Type B pancreatic cell (in vitro differentiated cells): ENCODE results near the gene CCDC171. TPM values are rescaled to one million over a fixed set of nuclear protein-coding genes. Genes with fewer than 3 reads are reported as not detected.
"Not testable (repeated sequence)": the region's sequence is repeated elsewhere in the genome, so short reads cannot be mapped to it uniquely, and the experiment has no call there.

ENCODE experiments used
- DNase-seq: peaks from one replicate; pipeline ENCODE4 v3.0.0; 2021; ENCODE audit warnings: mixed read lengths; ENCODE audit not compliant: unreplicated experiment; ENCODE audit errors: extremely low spot score
- H3K27ac Mint-ChIP-seq: 2 replicates; pipeline ENCODE4 v1.8.0; 2021; ENCODE audit warnings: mild to moderate bottlenecking, mixed read lengths
- H3K27me3 Mint-ChIP-seq: 2 replicates; pipeline ENCODE4 v1.8.0; 2021; ENCODE audit warnings: mixed read lengths
- H3K36me3 Mint-ChIP-seq: 2 replicates; pipeline ENCODE4 v1.8.0; 2021; ENCODE audit warnings: mixed read lengths
- H3K4me1 Mint-ChIP-seq: one replicate; pipeline ENCODE4 v1.8.0; 2021; ENCODE audit warnings: mixed read lengths; ENCODE audit not compliant: unreplicated experiment
- H3K4me3 Mint-ChIP-seq: 2 replicates; pipeline ENCODE4 v1.8.0; 2021; ENCODE audit warnings: mild to moderate bottlenecking, mixed read lengths
- H3K9me3 Mint-ChIP-seq: 2 replicates; pipeline ENCODE4 v1.8.0; 2021; ENCODE audit warnings: mixed read lengths
- total RNA-seq: library from RNA; stranded (reverse); gene quantifications from 2 replicates; pipeline ENCODE4 v1.2.1, GENCODE V29; 2021; ENCODE audit warnings: low replicate concordance
- TF ChIP-seq, protein P1 (sequence below): fragments of 200-600 bp; sonication (generic); conservative IDR thresholded peaks from 2 replicates; pipeline ENCODE4 v1.5.0; 2021; ENCODE audit warnings: antibody characterized with exemption, mild to moderate bottlenecking

The CCDC171 gene
- total RNA-seq, 1 donor from 2014 or later, result 7.4 TPM

DNA sequence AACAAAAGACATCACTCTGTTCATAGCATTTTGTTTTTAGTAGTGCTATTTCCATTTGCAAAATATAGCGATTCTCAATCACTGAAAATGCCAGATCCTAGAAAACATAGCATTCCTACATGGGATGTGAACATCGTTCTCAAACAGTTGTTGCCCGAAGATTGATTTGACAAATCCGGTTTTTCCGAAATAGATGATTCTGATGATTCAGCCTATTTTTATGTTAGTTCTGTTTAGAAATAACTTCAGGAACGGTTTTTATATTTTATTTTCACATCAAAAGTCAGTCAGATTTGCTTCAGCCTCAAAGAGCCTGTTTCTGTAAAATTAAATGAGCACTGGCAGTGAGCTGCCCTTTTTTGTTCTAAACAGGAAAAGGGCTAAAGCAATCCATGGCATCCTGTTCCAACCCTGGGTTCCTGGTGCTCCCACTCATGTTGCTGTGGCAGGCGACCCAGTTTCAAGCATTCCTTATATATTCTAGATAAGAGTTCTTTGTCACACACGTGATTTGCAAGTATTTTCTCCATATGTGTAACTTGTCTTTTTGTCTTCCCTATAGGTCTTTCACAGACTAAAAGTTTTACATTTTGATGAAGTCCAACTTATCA is 27.9 kb upstream of the CCDC171 start:
- no peak for DNase-seq
- Mint-ChIP-seq H3K9me3 (no peaks in the 10 kb centered on the region), H3K27ac (no peak overlapping the region), H3K36me3 (no peaks in the 10 kb centered on the region), H3K4me3 (no peak overlapping the region), H3K27me3 (no peaks in the 10 kb centered on the region), H3K4me1 (no peaks in the 10 kb centered on the region)
- TF ChIP-seq, protein P1, sequence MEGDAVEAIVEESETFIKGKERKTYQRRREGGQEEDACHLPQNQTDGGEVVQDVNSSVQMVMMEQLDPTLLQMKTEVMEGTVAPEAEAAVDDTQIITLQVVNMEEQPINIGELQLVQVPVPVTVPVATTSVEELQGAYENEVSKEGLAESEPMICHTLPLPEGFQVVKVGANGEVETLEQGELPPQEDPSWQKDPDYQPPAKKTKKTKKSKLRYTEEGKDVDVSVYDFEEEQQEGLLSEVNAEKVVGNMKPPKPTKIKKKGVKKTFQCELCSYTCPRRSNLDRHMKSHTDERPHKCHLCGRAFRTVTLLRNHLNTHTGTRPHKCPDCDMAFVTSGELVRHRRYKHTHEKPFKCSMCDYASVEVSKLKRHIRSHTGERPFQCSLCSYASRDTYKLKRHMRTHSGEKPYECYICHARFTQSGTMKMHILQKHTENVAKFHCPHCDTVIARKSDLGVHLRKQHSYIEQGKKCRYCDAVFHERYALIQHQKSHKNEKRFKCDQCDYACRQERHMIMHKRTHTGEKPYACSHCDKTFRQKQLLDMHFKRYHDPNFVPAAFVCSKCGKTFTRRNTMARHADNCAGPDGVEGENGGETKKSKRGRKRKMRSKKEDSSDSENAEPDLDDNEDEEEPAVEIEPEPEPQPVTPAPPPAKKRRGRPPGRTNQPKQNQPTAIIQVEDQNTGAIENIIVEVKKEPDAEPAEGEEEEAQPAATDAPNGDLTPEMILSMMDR, result no peak

DNA sequence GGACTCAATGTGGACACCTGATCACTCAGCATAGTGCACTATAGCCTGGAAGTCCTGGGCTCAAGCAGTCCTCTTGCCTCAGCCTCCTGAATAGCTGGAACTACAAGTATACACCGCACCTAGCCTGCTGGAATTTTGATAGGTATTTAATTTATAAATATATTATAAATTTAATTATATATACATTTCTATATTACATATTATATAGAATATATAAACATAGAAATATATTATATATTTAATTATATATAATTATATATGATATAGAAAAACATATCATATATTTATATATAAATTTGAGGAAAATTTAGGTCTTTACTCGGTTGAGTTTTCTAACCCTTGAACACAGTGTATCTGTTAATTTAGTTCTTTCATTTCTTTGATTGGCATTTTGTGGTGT is 26.9 kb upstream of the CCDC171 start:
- no peak for DNase-seq
- no peak overlapping the region for H3K27ac Mint-ChIP-seq
- H3K4me3 Mint-ChIP-seq, result no peak overlapping the region
- H3K9me3 Mint-ChIP-seq, result no peaks in the 10 kb centered on the region
- TF ChIP-seq, protein P1, result no peak
- H3K4me1 Mint-ChIP-seq, result no peaks in the 10 kb centered on the region
- no peaks in the 10 kb centered on the region for H3K36me3 Mint-ChIP-seq
- no peaks in the 10 kb centered on the region for H3K27me3 Mint-ChIP-seq

DNA sequence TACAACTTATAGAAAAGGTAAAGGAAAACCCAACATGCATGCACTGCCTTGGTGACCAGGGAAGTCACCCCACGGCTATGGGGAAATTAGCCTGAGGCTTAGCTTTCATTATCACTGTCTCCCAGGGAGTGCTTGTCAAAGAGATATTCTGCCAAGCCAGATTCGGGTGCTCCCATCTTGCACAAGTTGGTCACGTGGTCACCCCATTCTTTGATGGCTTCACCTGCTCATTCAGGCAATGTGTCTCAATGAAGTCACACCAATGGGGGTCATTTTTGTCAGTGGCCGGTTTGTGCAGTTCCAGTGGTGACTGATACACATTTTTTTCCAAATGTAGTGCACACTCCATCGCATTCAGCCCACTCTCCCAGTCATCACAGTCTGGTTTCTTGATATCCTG is 25.8 kb upstream of the CCDC171 start:
- H3K4me3 Mint-ChIP-seq, H3K27me3 Mint-ChIP-seq, H3K4me1 Mint-ChIP-seq, DNase-seq, H3K27ac Mint-ChIP-seq, H3K9me3 Mint-ChIP-seq, H3K36me3 Mint-ChIP-seq: not testable (repeated sequence)

DNA sequence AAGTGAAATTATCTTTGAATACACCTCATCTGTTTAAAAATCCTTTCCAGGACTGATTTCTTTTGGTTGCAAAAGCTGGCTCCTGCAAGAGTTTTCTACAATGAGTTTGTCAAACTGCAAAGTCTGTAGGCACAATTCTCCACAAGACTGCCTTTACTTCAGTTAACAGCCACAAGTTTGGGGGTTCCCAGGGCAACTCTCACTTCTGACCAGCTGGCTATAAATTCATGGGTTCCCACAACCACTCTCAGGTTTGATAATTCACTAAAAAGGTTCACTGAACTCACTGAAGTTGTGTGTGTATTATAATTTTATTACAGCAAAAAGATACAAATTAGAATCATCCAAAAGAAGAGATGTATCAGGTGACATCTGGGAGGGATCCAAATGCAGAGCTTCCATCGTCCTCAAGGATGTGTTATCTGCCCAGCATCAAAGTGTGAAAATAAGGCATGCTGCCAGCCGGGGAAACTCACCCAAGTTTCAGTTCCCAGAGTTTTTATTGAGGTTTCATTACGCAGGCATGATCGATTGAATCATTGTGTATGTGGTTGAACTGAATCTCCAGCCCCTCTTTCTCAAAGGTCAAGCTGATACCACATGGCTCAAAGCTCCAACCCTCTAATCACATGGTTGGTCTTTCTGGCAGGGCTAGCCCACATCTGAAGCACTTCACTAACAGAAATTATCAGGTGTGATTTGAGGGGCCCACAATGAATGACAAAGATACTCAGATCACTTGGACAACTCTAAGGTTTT is 23.1 kb upstream of the CCDC171 start:
- H3K27me3 Mint-ChIP-seq, result no peaks in the 10 kb centered on the region
- no peaks in the 10 kb centered on the region for H3K9me3 Mint-ChIP-seq
- DNase-seq, result no peak
- H3K36me3 Mint-ChIP-seq, result no peaks in the 10 kb centered on the region
- no peak overlapping the region for H3K27ac Mint-ChIP-seq
- TF ChIP-seq, protein P1, result no peak
- H3K4me3 Mint-ChIP-seq, result no peak overlapping the region
- H3K4me1 Mint-ChIP-seq, result no peaks in the 10 kb centered on the region

DNA sequence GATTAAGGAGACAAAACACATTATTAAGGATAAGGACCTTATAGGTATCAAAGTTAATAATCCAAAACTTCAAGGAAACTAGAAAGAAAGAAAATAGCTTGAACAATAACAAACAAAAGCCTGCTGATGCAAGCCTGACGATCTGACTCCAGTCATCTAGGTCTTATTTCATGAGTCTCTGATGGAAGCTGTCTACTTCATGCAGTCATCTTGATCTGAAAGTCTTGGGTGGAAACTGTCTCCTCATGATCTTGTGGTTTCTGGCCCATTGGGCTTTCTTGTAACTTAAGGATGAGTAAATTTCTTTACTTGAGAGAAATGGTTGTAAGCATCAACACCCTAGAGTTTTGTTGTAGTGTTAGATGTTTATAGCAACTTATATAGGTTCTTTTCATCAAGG is 21.5 kb upstream of the CCDC171 start:
- TF ChIP-seq, protein P1, result no peak
- DNase-seq, result no peak
- Mint-ChIP-seq H3K9me3 (no peaks in the 10 kb centered on the region), H3K4me3 (no peak overlapping the region), H3K36me3 (no peaks in the 10 kb centered on the region), H3K27ac (no peak overlapping the region), H3K4me1 (no peaks in the 10 kb centered on the region), H3K27me3 (no peaks in the 10 kb centered on the region)

DNA sequence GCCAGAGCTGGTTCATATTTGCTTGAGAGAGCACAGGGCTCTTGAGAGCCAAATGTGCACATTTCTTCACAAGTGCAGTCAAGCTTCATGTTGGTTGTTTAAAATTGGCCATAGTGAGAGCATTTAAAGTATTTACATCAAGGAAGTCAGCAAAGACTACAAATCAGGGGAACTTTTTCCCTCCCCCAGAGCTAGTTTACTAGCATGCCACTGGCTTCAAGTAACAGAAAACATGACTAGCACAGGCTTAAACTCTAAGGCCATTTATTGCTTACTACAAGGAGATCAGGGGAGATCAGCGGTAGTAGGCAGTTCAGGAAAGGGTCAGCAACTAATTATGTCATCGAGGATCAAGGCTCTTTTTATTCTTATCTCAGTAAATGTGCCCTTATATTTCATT is 11.0 kb upstream of the CCDC171 start:
- Mint-ChIP-seq H3K4me1 (peaks cover 6% of the 10 kb centered on the region), H3K36me3 (no peaks in the 10 kb centered on the region), H3K9me3 (peaks cover 5% of the 10 kb centered on the region), H3K4me3 (no peak overlapping the region), H3K27ac (no peak overlapping the region), H3K27me3 (no peaks in the 10 kb centered on the region)
- TF ChIP-seq, protein P1, result no peak
- DNase-seq, result no peak
